K562 (cell line): ENCODE data around the gene MAST4. TPM values are rescaled to one million over a fixed set of nuclear protein-coding genes. Genes with fewer than 3 reads are reported as not detected.

Source experiments
- BRCA1 ChIP-seq, 2 experiments: fragments of 450-650 bp in 1 of 2; sonication (generic) in 1 of 2; formaldehyde crosslinking in 1 of 2; IDR thresholded peaks; 2 replicates each; pipeline versions ENCODE4 v1.5.0 to v1.6.1; 2017 to 2020; ENCODE audit warnings: mild to moderate bottlenecking in 1 of 2, missing genetic modification reagents in 1 of 2
- GABPA ChIP-seq: fragments of 200-800 bp; sonication (Bioruptor generic); conservative IDR thresholded peaks from 2 replicates; pipeline ENCODE4 v1.6.1; 2016; ENCODE audit warnings: low read depth, missing genetic modification characterization, missing compliant biosample characterization
- JUNB ChIP-seq: fragments of 450-650 bp; formaldehyde crosslinking; conservative IDR thresholded peaks from 2 replicates; pipeline ENCODE4 v1.4.0; 2020; ENCODE audit warnings: mild to moderate bottlenecking
- NFATC3 ChIP-seq: fragments of 450-650 bp; IDR thresholded peaks from 2 replicates; pipeline ENCODE4 v1.6.1; 2017; ENCODE audit warnings: mild to moderate bottlenecking
- PTTG1 ChIP-seq: fragments of 450-650 bp; IDR thresholded peaks from 2 replicates; pipeline ENCODE4 v1.6.1; 2016; ENCODE audit warnings: low read depth, mild to moderate bottlenecking, missing genetic modification characterization, missing compliant biosample characterization
- RUNX1 ChIP-seq: sonication (generic); IDR thresholded peaks from 2 replicates; pipeline ENCODE4 v1.6.1; 2016; ENCODE audit warnings: antibody characterized with exemption, low read depth
- TBP ChIP-seq: optimal IDR thresholded peaks from 2 replicates; pipeline ENCODE3; 2011; ENCODE audit warnings: low read depth, low read length, improper control_type of control experiment
- TCFL5 ChIP-seq: fragments of 250-450 bp; sonication (Bioruptor Pico); conservative IDR thresholded peaks from 2 replicates; pipeline ENCODE4 v1.6.1; 2021; ENCODE audit warnings: mild to moderate bottlenecking, moderate library complexity, matching md5 sums
- XRCC5 ChIP-seq: fragments of 200-400 bp; formaldehyde crosslinking; IDR thresholded peaks from 2 replicates; pipeline ENCODE4 v1.6.1; 2017; ENCODE audit warnings: low read depth, mild to moderate bottlenecking, low read length
- ZNF174 ChIP-seq: fragments of 250-450 bp; sonication (Bioruptor Pico); IDR thresholded peaks from 2 replicates; pipeline ENCODE4 v1.4.0; 2020; ENCODE audit warnings: mild to moderate bottlenecking
- polyA plus RNA-seq, 8 experiments: library from polyadenylated mRNA; depleted of rRNA in 4 of 8; stranded (reverse) in 5 of 8; unstranded in 3 of 8; fragments of >200 nt; fragmentation: Nextera tagmentation in 2 of 8; fragmentation: Illumina TruSeq in 1 of 8; extraction: Ambion mirVana in 2 of 8; extraction: Trizol in 1 of 8; gene quantifications; 2 replicates each; pipeline versions ENCODE4 v1.2.1 to v1.2.3, GENCODE V29; 2011 to 2014; ENCODE audit warnings: inconsistent platforms in 1 of 8, missing spikeins in 1 of 8
- total RNA-seq, 7 experiments: library from RNA; depleted of rRNA in 6 of 7; stranded (reverse); fragments of >200 nt in 6 of 7; fragmentation: Illumina TruSeq in 2 of 7; extraction: Trizol in 2 of 7; gene quantifications; 2 replicates each; pipeline versions ENCODE4 v1.2.1 to v1.2.3, GENCODE V29; 2011 to 2021; ENCODE audit warnings: low replicate concordance in 1 of 7
- TF ChIP-seq, protein P1 (sequence below): fragments of 250-450 bp; sonication (Bioruptor Pico); IDR thresholded peaks from 2 replicates; pipeline ENCODE4 v1.4.0; 2020; ENCODE audit warnings: borderline replicate concordance
- TF ChIP-seq, protein P2 (sequence below): fragments of 450-650 bp; IDR thresholded peaks from 2 replicates; pipeline ENCODE4 v1.6.1; 2018; ENCODE audit not compliant: partially characterized antibody

MAST4 gene
- total and polyA plus RNA-seq, 9 of the 15 experiments (the other 6 are each of a cell fraction or from before 2014, with no cell fraction given) = 0.88 to 10.1 (median 5.2) TPM

DNA sequence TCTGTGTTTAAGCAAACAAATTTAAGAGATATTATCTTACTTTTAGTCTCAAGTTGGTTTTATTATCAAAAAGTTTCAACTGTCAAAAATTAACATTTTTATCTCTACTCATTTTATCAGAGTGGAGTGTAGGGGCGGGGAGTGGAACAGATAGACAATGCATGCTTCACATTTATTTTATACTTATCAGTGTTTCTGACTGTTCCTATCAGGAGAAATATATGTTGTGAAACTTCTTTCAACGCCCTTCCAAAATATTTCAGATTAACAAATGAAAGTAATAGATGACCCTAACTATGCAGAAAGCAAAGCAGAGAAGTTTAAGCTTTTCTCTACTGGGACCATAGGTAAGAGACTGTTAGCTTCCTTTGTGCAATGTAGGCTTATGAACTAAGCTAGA lies 44.9 kb upstream of the MAST4 start (continued):
- TF ChIP-seq, protein P1, sequence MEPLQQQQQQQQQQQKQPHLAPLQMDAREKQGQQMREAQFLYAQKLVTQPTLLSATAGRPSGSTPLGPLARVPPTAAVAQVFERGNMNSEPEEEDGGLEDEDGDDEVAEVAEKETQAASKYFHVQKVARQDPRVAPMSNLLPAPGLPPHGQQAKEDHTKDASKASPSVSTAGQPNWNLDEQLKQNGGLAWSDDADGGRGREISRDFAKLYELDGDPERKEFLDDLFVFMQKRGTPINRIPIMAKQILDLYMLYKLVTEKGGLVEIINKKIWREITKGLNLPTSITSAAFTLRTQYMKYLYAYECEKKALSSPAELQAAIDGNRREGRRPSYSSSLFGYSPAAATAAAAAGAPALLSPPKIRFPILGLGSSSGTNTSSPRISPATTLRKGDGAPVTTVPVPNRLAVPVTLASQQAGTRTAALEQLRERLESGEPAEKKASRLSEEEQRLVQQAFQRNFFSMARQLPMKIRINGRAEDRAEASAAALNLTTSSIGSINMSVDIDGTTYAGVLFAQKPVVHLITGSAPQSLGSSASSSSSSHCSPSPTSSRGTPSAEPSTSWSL (CRISPR knock-in tag) = no peak
- TF ChIP-seq TCFL5 (CRISPR knock-in tag) = no peak
- TF ChIP-seq RUNX1 = no peak
- TF ChIP-seq BRCA1 (IDR thresholded peaks at IDR 0.05) = no peak
- TF ChIP-seq BRCA1 (CRISPR knock-in tag; IDR thresholded peaks at IDR 0.05) = no peak
- TF ChIP-seq, protein P2, sequence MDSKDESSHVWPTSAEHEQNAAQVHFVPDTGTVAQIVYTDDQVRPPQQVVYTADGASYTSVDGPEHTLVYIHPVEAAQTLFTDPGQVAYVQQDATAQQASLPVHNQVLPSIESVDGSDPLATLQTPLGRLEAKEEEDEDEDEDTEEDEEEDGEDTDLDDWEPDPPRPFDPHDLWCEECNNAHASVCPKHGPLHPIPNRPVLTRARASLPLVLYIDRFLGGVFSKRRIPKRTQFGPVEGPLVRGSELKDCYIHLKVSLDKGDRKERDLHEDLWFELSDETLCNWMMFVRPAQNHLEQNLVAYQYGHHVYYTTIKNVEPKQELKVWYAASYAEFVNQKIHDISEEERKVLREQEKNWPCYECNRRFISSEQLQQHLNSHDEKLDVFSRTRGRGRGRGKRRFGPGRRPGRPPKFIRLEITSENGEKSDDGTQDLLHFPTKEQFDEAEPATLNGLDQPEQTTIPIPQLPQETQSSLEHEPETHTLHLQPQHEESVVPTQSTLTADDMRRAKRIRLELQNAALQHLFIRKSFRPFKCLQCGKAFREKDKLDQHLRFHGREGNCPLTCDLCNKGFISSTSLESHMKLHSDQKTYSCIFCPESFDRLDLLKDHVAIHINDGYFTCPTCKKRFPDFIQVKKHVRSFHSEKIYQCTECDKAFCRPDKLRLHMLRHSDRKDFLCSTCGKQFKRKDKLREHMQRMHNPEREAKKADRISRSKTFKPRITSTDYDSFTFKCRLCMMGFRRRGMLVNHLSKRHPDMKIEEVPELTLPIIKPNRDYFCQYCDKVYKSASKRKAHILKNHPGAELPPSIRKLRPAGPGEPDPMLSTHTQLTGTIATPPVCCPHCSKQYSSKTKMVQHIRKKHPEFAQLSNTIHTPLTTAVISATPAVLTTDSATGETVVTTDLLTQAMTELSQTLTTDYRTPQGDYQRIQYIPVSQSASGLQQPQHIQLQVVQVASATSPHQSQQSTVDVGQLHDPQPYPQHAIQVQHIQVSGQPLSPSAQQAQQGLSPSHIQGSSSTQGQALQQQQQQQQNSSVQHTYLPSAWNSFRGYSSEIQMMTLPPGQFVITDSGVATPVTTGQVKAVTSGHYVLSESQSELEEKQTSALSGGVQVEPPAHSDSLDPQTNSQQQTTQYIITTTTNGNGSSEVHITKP = no peak
- TF ChIP-seq NFATC3 = no peak
- TF ChIP-seq ZNF174 = no peak
- TF ChIP-seq TBP = no peak
- TF ChIP-seq GABPA (tag) = no peak
- no peak for TF ChIP-seq PTTG1 (tag)
- no peak for TF ChIP-seq JUNB
- no peak for TF ChIP-seq XRCC5
